Endometrial microvascular endothelial cells (primary cell): ENCODE data around the gene RYR2. TPM values are rescaled to one million over a fixed set of nuclear protein-coding genes. Genes with fewer than 3 reads are reported as not detected.

ENCODE experiments used
- in situ Hi-C: cut with HindIII; loops from 2 replicates; pipeline ENCODE4 v1.10.0; 2017; ENCODE audit warnings: low sequenced_read_pairs, low pct_unique_long_range_greater_than_20kb; ENCODE audit errors: inconsistent ontology term
- total RNA-seq: library from RNA; depleted of rRNA; stranded (reverse); fragments of >200 nt; gene quantifications from one replicate; pipeline ENCODE4 v1.2.3, GENCODE V29; 2015; ENCODE audit errors: inconsistent ontology term

Gene RYR2
- total RNA-seq, 1 donor from 2014 or later: not detected

DNA sequence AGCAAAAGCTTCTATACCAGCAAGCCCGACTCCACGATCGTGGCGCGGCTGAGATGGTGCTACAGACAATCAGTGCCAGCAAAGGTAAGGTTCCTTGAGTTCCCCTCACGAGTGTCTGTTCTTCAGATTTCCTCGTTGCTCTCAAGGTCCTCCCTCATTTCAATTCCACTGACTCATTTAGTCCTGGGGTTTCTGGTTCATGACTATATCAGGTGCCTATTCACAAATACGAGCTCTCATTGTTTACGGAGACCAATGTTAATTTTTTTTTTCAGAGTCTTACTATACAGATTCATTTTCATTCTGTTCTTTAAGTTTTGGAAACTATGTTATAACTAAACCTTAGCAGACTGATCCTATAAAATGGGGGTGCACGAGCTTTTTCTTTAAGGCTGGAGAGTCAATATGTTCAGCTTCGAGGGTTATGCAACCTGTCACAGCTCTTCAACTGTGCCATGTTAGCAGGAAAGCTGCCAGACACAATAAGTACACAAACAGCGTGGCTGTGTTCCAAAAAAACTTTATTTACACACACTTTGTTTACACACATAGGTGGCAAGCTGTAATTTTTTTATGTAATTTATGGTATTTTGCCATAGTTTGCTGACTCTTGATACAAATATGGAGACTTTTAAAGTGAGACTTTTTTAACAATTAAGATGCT lies 714.5 kb downstream of the RYR2 start:
- in situ Hi-C loops: no loop called here

DNA sequence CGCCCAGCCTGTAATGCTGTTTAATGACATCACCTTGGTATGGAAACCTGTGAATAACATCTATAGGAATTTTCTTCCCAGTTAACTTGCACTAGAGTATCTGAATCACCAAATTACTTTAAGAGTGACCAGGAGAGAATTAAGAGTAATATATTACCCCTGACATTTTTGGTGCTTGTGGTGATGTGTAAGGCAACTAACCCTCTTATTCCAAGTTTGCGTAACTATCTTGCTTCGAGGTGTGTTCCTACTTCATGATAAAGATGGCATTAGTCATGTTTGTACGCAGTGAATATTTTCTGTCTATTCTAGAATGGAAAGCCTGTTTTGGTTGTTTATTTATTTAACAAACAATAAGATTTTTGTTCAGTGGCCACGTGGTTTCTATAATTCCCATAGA lies 717.4 kb downstream of the RYR2 start:
- in situ Hi-C loops: no loop called here

DNA sequence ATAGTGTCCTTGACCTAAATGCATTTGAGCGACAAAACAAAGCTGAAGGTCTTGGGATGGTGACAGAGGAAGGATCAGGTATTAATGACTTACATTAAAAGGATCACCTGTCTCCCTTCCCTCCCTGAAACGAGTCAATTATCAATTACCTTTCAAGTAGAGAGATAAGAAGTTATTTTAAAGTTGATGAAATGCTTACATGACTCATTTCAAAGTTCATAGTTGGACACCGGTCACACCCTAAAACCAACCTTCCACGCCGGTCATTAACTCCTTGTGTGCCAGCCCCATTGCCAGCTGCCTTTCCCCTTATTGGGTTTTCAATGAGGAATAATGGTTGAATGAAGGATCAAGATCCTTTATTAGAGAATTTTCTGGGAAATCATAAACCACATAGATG lies 719.0 kb downstream of the RYR2 start:
- in situ Hi-C loops: no loop called here

DNA sequence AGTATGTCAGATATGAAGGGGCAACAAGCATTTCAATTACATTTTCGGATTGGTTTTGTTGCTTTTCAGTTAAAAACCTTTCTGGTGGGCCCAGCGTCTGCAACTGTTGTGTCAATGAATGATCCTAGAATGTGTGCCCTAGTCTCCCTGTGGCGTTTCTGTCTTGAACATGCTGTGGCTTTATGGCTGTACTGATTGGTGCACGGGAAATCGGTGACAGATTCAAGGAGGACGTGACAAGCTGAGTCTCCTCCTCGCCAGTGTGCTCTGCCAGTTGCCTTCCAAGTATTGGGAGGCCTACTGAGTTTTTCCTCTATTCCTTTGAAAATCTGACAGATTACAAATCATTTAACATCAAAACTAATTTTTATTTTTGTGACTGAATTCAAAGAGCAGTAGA lies 721.2 kb downstream of the RYR2 start:
- in situ Hi-C loops: no loop called here

DNA sequence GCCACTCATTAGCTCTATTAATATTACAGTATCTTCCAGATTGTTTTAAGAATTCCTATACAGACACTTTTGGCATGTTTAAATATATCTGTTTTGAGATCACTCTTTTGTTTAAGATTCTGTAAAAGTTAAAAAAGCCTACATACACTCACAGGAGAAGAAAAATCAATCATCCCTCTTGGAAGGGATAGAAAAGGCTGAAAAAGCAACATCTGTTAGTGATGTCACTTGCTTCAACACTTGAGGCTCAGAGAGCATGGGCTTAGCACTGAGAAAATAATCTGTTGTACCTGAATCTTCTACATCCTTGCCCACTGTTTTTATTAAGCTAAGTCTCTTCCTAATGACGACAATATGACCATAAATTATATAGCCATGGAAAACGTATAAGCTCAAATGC lies 721.8 kb downstream of the RYR2 start:
- in situ Hi-C loops: no loop called here

DNA sequence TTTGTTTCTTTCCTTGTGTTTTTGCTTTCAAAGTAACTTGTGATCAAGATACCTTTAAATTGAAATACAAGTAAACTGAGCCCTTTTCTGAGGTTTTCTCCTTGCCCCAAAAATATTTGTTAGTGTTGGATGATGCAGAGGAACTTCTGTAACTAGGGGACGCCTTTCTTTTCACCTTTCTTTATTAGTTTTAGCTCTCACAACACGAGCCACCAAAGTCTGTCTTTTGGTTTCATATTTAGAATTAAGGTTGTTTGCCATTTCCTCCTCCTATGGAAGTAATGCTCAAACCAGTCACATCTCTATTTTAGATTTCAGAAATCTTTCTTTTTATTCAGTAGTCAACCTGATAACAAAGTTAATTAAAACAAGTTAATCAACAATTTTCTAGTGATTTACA lies 727.9 kb downstream of the RYR2 start:
- in situ Hi-C loops: no loop called here

DNA sequence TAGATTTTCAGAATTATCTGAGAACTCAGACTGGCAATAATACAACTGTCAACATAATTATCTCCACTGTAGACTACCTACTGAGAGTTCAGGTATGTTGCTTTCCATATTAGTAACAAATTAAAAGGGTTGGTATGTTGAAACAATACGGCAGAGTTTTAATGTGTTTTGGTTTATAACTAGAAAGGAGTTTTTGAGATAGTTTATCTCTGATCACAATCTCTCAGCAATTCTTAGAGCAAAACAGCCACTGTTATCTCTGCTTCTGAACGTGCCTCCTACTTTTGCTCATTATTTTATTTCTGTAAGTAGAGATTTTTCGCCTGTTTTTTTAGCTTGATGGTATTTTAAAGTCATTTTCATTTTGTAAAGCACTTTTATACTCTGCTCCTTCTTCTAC lies 730.0 kb downstream of the RYR2 start:
- in situ Hi-C loops: no loop called here

DNA sequence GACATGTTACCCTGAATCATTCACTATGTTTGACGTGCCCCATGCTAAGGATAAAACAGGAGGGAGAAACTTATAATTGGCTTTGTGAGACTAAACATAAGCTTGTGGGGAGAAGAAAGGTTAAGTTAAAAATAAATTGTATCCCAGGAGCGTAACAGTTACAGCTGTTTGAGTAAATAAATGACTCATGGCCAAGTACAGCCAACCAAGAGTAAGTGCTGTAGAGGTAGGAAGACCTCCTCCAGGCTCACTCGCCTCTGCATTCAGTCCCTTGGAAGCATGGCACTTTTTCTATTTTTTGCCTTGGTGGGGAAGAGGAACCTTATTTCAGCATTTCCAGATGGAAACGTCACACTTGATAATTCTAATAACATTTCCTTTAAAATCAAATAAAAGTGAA lies 732.3 kb downstream of the RYR2 start:
- in situ Hi-C loops: no loop called here

DNA sequence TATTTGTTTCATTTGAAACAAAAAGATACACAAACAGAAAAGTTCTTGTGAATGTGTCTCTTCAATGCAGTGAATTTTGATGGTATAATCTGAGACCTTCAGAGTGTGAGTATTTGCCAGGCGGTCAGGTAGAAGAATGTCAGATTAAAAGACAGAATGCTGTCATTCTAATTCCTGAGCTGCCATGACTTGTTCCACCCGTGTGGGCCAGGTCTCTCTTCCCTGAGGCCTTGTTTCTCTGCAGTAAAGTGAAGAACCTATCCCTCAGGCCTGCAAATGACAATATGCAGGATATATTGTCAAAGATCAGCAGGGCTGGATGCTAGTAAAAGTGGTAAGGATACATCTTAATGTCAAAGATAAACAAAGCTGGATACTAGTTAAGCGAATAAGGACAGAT lies 737.4 kb downstream of the RYR2 start:
- in situ Hi-C loops: no loop called here

DNA sequence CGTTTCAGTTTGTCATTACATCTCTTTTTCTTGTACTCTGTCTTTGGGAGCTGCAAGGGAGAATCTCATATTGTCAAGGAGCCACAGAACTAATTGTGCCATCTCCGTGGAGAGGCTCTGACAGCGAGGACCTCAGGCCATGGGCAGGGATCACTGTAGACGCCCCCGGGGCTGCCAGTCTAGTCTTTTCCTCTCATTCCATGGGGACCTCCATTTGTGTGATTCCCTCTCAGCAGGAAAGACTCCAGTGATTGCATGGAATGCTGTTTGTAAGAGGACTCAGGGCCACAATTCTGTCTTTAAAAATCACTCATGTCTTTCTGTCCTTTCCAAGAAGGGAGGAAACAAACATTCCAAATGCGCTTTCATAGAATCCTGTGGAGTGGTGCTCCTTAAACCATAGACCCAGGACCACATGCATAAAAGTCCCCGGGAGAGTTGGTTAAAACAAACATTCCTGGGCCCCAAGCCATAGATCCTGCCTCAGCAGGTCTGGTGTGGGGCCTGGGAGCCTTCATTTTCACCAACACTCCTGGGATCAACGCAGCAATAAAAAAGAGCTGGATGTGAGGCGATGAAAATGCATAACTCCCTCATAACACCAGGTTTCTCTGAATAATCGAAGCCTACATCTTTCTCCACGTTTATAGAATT lies 744.2 kb downstream of the RYR2 start:
- in situ Hi-C loops: no loop called here

DNA sequence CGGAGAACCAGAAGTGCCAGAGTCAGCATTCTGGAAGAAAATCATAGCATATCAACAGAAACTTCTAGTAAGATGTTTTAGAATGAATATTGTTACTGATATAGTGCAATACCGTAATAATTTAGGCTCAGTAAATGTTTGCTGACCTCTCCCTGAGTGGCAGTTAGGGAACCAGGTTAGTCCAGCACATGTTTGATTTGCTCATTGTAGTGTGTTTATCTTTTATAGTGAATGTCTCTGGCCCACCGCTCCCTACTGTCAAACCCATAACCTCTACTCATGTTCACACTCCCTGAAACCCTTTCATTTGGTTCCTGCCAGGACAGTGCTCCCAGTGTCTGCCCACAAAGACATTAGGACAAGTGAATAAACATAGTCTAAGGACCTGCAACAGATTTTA lies 746.1 kb downstream of the RYR2 start:
- in situ Hi-C loops: no loop called here

DNA sequence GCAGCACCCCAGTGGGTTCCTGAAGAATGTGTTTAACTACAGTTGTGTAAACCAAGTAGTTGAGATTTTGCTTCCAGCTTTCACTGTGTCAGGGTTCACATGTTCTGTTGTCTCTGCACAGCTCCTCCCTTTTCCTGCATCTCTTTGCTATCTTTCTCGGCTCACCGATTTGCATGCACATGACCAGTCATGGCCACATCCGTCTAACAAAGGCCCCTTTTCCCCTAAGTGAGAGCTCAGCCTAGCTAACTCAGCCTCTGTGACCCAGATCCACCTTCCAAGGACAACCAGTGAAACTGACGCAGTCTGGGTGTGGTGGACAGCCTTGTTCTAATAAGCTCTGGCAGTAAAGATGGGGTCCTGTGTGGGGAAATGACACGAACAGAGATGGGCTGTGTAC lies 747.6 kb downstream of the RYR2 start:
- in situ Hi-C loops: no loop called here

DNA sequence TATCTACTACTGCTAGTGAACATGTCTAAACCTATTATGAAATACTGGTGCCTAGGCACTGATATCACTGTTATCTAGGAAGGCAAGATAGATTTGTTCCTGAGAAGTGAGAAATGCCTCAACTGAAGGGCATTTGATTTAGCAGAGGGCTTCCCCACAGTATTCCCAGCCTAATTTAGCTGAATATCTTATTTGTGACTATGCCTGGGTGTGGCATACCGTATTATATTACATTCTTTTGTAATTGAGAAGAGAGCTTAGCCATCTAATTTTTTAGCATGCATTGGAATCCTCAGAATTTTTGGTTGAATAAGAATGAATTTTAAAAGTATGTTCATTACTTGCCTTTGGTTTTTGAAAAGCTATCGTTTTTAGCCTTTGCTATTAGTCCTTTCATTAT lies 749.6 kb downstream of the RYR2 start:
- in situ Hi-C loops: no loop called here

DNA sequence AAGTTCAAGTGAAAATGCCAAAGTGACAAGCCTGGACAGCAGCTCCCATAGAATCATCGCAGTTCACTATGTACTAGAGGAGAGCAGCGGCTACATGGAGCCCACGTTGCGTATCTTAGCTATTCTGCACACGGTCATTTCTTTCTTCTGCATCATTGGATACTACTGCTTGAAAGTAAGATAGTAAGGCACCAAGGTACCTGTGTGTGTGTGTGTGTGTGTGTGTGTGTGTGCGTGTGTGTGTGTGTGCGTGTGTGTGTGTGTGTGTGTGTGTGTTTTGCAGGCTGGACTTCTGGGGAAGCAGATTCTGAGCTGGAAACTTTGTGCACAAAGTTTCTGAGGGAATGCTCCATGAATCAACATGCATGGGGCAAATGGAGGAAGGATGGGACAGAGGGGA lies 750.2 kb downstream of the RYR2 start:
- in situ Hi-C loops: no loop called here

DNA sequence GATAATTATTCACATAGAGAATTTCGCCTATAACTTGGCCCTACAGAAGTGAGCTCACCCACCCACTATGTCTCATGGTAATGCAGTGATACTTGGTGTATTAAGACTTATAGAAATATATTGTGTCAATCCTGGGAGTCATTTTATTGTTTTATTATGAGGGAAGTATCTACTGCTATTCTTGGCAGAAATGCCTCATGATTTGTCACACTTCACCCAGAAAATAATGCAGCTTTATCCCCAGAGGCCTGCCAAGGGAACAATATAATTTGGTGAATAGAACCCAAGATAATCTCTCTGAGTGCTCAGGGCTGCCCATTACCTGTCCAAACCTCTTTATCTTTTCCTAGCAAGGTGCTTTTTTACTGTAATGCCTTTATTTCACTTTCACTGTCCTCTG lies 750.7 kb downstream of the RYR2 start:
- in situ Hi-C loops: no loop called here

DNA sequence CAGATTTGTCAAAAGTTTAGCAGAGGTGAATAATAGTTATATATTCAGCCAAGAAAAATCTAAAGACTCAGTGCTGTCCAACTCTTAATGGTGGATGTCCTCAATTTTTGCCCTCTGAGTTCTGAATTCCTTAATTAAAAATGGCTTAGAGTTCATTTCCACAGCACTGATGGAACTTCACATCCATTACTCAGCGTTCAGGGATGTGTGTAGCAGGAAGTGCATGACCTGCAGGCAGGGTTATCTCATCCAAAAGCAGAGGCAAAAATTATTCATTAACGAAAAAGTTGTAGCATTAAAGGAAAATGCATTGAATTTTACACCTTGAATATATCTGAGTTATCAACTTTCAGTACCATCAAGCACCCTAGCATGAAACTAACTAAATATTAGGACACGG lies 752.1 kb downstream of the RYR2 start:
- in situ Hi-C loops: no loop called here

DNA sequence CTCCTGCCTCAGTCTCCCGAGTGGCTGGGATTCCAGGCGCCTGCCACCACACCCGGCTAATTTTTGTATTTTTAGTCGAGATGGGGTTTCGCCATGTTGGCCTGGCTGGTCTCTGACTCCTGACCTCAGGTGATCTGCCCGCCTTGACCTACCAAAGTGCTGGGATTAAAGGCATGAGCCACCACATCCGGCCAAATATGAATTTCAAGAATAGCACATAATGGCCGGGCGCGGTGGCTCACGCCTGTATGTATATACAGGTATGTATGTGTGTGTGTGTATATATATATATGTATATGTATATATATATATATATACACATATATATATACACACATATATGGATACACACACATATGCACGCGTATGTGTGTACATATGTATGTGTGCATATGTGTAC lies 753.6 kb downstream of the RYR2 start:
- in situ Hi-C loops: no loop called here

DNA sequence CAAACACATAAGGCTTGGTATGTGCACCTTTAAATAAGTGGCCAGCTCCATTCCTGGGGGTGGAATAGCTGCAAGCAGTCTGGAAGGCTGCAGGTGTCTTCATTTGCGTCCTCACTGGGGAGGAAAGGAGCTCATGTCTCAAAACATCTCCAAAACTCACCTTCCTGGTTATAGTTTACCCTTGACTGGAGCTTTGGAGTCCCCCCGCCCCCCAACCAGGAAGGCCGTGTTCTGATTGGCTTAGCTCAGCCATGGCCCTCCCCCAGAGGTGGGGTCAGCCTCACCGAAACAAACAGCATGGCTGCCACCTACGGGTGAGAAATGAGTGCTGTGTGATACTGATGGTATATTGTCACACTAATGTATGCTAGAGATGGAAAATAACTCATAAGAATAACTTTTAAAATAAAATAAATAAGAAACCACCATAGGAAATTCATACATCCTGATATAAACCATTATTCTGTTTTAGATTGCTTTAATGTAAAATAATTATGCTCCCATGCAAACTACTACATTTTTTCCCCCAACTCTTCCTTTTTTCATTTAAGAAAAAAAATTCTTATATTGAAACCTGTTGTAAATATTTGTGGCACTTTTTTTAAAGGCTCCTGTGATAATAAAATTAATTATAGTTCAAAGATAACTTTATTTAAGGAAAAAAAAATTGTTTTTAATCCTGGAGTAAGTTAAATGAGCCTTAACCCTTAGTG lies 757.9 kb downstream of the RYR2 start:
- in situ Hi-C loops: no loop called here

DNA sequence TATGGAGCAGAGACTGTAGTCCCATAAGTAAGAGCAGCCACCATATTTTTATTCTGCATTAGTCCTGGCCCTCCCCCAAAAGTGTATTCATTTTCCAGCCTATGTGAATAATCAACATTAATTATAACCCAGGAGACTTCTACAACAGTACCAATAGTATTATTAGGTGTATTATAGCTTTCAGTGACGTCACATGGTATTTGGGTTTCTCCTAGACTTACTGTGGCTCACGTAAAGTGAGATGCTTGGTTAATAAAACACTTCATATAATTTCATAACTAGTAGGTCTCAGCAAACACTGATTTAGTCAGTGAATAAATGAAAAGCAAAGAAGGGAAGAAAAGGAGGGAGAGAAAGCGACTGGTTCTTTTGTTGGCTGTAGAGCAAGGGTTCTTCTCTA lies 762.5 kb downstream of the RYR2 start:
- in situ Hi-C loops: no loop called here

DNA sequence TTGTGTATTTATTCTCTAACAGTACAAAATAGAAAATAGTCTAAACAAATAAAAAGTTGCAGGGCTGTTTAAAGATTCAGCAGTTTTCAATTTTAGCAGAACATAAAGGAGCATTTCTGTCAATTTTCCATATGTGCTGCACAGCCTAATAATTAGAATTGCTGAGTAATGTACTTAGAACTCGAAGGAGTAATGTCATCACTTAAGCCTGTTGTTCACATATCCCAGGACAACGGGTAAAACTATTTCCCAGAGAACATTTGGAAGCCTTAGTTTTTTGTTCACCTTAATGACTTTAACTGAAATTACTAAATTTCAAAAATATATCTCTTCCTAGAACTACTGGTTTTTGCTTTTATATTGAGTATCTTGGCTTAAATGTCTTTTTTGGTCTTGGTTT lies 767.1 kb downstream of the RYR2 start:
- in situ Hi-C loops: no loop called here
